Measurements from ENCODE around the gene PRKD3.

PRKD3 gene

GRCh38 chr2:37315364-37315763 is 9.3 kb downstream of the PRKD3 start:
- TF ChIP-seq CTCF (IDR thresholded peaks at IDR 0.05; ENCODE audit: borderline replicate concordance, control extremely low read depth, extremely low read depth, insufficient read depth, missing control alignments) = no peak
- in situ Hi-C loops (cut with MboI; ENCODE audit: low sequenced_read_pairs, unreplicated experiment) = no loop called here
- DNase-seq (ENCODE audit: low spot score) = no peak

DNA sequence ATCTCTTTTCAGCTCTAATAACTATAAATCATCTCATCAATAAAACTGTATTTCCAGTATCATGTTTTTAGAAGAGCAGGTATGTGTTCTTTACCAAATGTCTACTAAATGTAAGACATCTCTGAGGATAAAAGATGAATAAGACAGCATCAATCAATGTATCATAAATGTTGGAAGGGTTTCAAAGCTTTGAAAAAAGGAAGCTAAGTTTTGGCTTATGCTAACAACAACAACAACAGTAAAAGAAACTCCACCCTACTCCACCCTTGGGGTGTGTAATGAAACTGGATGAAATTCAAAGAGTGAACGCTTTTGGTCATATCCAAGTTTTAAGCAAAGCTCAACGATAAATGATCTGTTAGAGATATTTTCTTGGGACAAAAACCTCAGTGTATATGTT is 17.1 kb downstream of the PRKD3 start:
- TF ChIP-seq CTCF (IDR thresholded peaks at IDR 0.05; ENCODE audit: borderline replicate concordance, control extremely low read depth, extremely low read depth, insufficient read depth, missing control alignments) = no peak
- DNase-seq (ENCODE audit: low spot score) = no peak
- in situ Hi-C loops (cut with MboI; ENCODE audit: low sequenced_read_pairs, unreplicated experiment) = no loop called here

GRCh38 chr2:37306024-37306423 is 18.6 kb downstream of the PRKD3 start:
- no peak for DNase-seq (ENCODE audit: low spot score)
- in situ Hi-C loops (cut with MboI; ENCODE audit: low sequenced_read_pairs, unreplicated experiment) = no loop called here
- no peak for TF ChIP-seq CTCF (IDR thresholded peaks at IDR 0.05; ENCODE audit: borderline replicate concordance, control extremely low read depth, extremely low read depth, insufficient read depth, missing control alignments)

- no peak for DNase-seq (ENCODE audit: low spot score)
- no peak for TF ChIP-seq CTCF (IDR thresholded peaks at IDR 0.05; ENCODE audit: borderline replicate concordance, control extremely low read depth, extremely low read depth, insufficient read depth, missing control alignments)
- in situ Hi-C loops (cut with MboI; ENCODE audit: low sequenced_read_pairs, unreplicated experiment) = no loop called here
Measured at GRCh38 chr2:37302701-37303252, 21.9 kb downstream of the PRKD3 start.

DNA sequence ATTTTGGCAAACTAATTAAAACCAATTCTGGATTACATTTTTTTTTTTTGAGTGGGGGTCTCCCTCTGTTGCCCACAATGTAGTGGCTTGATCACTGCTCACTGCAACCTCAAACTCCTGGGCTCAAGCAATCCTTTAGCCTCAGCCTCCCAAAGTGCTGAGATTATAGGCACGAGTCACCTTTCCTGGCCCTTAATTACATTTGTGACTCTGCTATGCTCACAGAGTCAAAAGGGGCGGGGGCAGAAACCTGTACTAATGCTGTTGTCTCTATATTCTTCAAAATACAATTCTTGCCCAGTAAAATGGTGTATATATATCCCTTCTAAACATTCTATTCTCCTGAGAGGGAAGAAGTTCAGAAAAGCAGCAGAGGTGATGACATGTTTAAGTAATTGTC is 23.2 kb downstream of the PRKD3 start:
- no peak for DNase-seq (ENCODE audit: low spot score)
- TF ChIP-seq CTCF (IDR thresholded peaks at IDR 0.05; ENCODE audit: borderline replicate concordance, control extremely low read depth, extremely low read depth, insufficient read depth, missing control alignments) = no peak
- in situ Hi-C loops (cut with MboI; ENCODE audit: low sequenced_read_pairs, unreplicated experiment) = no loop called here

- no peak for TF ChIP-seq CTCF (IDR thresholded peaks at IDR 0.05; ENCODE audit: borderline replicate concordance, control extremely low read depth, extremely low read depth, insufficient read depth, missing control alignments)
- no peak for DNase-seq (ENCODE audit: low spot score)
- in situ Hi-C loops (cut with MboI; ENCODE audit: low sequenced_read_pairs, unreplicated experiment) = no loop called here
Measured at GRCh38 chr2:37300578-37300977, 24.1 kb downstream of the PRKD3 start.

- no peak for DNase-seq (ENCODE audit: low spot score)
- in situ Hi-C loops (cut with MboI; ENCODE audit: low sequenced_read_pairs, unreplicated experiment) = no loop called here
- TF ChIP-seq CTCF (IDR thresholded peaks at IDR 0.05; ENCODE audit: borderline replicate concordance, control extremely low read depth, extremely low read depth, insufficient read depth, missing control alignments) = no peak
Measured at GRCh38 chr2:37300146-37300545, 24.5 kb downstream of the PRKD3 start.

All from GM13976 (cell line).